ENCODE measurements around the gene GNG4.
"Not testable (repeated sequence)": the region's sequence is repeated elsewhere in the genome, so short reads cannot be mapped to it uniquely, and the experiment has no call there.

The GNG4 gene

GRCh38 chr1:235579891-235580290 is 69.7 kb downstream of the GNG4 start:
- DNase-seq = no peak

GRCh38 chr1:235575597-235575996 is 74.0 kb downstream of the GNG4 start:
- no peak for DNase-seq

GRCh38 chr1:235573880-235574279 is 75.7 kb downstream of the GNG4 start:
- DNase-seq = no peak

DNA sequence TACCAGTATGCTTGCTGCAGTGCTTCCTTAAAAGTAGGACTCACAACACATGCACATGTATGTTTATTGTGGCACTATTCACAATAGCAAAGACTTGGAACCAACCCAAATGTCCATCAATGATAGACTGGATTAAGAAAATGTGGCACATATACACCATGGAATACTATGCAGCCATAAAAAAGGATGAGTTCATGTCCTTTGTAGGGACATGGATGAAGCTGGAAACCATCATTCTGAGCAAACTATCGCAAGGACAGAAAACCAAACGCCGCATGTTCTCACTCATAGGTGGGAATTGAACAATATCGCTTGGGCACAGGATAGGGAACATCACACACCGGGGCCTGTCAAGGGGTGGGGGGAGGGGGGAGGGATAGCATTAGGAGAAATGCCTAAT is 76.6 kb downstream of the GNG4 start:
- not testable (repeated sequence) for DNase-seq

- no peak for DNase-seq
Observed at GRCh38 chr1:235571482-235571881, 78.1 kb downstream of the GNG4 start.

- no peak for DNase-seq
Observed at GRCh38 chr1:235567812-235568503, 81.6 kb downstream of the GNG4 start.

GRCh38 chr1:235566084-235566483 is 83.5 kb downstream of the GNG4 start:
- no peak for DNase-seq

DNA sequence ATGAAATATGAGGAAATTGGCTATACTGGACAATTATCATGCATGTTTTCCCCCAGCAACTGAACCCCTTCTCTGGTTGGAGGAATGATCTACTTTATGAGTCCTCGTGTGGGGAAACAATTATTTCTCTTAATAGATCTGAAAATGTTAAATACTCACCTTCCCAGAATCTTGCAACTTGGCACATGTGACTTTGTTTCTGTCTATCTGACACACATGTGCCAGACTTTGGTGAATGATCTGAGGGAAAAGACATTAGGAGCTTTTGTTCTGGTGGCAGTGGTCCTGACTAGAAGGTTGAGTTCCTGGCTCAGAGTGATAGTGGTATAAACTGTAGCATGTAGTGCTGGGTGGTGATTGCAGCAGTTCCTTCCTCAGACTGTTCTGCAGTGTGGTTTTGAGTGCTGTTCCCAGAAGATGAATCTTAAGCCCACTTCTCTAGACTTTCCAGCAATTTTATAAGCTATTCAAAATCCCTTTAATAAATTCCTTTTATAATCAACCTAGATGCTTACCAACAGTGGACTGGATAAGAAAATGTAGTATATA is 86.0 kb downstream of the GNG4 start:
- DNase-seq = no peak

GRCh38 chr1:235562589-235562988 is 87.0 kb downstream of the GNG4 start:
- no peak for DNase-seq

GRCh38 chr1:235558621-235559169 is 90.9 kb downstream of the GNG4 start:
- DNase-seq = no peak

- DNase-seq = no peak
Observed at GRCh38 chr1:235557495-235557894, 92.1 kb downstream of the GNG4 start.

GRCh38 chr1:235556807-235557206 is 92.8 kb downstream of the GNG4 start:
- no peak for DNase-seq

DNA sequence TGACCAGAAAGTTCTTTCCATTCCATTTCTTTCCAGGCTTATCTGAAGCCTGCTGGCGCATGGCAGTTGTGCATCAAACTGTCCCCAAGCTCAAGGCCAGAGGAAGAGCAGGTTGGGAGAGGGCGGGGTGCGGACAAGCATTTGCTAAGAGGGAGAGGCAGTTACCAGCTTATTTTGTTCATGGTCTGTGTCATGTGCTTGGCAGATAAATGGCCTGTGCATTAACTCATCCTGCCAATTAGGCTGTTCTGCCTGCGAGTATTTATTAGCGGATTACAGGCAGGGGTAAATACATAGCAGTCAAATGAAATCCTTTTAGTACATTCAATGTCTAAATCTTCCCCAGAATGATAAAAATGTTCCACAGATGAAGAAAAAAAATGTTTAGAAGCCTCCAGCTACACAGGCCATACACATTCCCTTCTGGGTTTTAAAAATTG is 96.5 kb downstream of the GNG4 start:
- no peak for DNase-seq

DNA sequence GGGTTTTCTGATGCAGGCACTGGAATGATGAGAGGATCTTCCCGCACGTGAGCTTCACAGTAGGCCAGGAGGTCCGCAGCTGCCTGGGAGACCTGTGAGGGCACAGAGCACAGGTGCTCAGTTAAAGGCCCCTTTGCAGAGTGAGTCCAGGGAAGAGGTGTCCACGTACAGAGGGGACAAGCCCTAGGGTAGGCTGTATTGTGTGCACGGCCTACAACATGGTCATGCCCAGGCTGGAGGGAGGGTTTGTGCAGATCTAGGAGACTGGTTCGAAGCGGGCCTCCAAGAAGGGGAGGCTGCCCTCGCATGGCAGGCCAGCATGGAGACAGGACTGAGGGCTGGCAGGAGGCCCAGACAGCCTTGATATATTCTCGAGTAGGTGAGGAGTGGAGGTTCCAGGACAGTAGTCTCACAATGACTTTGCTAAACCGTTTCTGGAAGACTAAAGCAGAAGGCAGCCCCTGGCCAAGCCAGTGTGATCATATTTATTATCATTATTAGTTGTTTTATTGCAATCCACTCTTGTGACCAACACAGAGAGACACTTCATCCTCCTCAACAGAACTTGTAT is 97.4 kb downstream of the GNG4 start:
- DNase-seq = no peak

DNA sequence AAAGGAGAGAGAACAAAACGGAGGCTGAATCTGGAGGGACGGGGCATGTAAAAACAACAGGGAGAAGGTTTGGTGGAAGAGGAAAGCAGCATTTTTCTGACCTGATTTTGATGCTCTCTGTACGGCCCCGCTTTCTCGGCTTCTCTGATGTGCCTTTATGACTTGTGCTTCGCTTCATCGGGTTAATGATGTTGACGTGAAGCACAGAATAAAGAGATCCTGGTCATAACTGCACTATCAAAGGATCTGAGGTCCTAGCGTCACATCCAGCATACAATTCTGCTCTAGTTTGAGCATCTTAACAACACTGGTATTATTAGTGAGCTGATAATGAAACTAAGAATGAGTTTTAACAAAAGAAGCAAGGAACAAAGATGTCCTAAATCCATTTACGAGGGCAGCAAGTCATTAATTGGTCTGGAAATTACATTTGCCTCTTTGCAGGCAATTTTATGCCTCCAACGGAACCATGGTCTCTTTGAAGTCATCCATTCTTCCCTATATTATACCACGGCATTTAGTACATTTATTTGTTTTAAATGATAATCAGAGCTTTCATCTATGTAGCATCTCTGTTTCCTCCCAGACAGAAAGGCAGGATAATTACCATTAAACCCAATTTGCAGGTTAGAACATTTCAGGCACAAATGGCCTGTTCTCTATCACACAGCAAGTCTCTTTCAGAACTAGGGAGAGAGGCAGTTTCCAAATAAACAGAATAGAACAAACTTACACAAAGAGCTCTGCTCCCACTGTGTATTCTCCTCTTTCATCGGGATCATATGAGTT is 100.0 kb downstream of the GNG4 start:
- no peak for DNase-seq

- DNase-seq = not testable (repeated sequence)
Observed at GRCh38 chr1:235546369-235547155, 103.0 kb downstream of the GNG4 start.

DNA sequence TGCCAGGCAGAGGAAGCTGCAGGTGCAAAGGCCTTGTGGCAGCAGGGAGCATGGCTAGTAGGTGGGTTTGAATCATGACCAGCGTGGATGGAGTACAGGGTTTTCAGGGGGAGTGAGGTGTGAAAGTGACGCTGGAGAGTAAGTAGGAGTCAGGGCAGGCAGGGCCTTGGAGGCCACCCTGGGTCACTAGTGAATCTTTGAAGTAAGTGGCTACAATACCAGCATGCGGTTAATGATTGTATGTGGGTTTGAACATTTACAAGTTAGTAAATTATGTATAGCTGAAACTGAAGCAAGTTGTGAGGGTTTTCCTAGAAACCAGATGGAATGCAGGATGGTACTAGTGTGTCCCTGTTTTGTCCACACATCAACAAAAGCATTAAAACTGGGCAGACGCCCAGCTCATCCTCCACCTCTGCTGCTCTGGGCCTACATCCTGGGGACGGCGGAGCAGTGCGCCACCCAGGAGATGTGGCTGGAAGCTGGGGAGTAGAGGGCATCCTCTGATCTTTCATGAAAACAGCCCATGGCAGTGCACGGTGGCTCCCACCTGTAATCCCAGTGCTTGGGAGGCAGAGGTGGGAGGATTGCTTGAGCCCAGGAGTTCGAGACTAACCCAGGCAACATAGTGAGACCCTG is 104.2 kb downstream of the GNG4 start:
- DNase-seq = no peak

DNA sequence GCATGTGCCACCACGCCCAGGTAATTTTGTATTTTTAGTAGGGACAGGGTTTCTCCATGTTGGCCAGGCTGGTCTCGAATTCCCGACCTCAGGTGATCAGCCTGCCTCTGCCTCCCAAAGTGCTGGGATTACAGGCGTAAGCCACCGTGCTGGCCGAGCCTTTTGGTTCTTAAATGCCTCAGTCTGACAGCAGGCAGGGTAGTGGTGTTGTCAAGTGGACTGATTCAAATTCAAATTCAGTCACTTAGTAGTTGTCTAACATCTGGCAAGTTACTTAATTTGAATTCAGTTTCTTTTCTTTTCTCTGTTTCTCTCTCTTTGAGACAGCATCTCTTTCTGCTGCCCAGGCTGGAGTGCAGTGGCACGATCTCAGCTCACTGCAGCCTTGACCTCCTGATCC is 106.7 kb downstream of the GNG4 start:
- DNase-seq = not testable (repeated sequence)

GRCh38 chr1:235533476-235534168 is 116.0 kb downstream of the GNG4 start:
- no peak for DNase-seq

DNA sequence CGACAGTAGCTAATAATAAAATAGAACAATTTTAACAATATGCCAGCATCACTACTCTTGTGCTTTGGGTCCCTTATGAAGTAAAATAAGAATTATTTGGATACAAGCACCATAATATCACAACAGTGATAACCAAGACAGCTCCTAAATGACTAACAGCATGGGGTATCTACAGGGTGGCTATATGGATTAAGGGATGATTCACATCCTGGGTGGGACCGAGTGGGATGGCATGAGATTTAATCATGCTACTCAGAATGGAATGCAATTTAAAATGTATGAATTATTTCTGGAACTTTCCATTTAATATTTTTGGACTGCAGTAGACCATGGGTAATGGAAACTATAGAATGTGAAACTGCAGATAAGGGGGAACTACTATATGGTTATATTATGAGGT is 117.2 kb downstream of the GNG4 start:
- DNase-seq = no peak

GRCh38 chr1:235527196-235527814 is 122.3 kb downstream of the GNG4 start:
- no peak for DNase-seq
